Measurements from ENCODE around the gene TNKS2. TPM values are rescaled to one million over a fixed set of nuclear protein-coding genes. Genes with fewer than 3 reads are reported as not detected.
"Not testable (repeated sequence)": the region's sequence is repeated elsewhere in the genome, so short reads cannot be mapped to it uniquely, and the experiment has no call there.

Gene TNKS2
- polyA plus RNA-seq, 4 donors = 56.0 to 69.6 (median 62.5) TPM

GRCh38 chr10:91864099-91864498, 65.9 kb downstream of the TNKS2 start:
- DNase-seq (ENCODE audit: low read depth in 4 of 4, low spot score in 3 of 4) = no peak

- no peak for DNase-seq (ENCODE audit: low read depth in 4 of 4, low spot score in 3 of 4)
These were observed 66.5 kb downstream of the TNKS2 start for GRCh38 chr10:91864744-91865143.

- no peak for DNase-seq (ENCODE audit: low read depth in 4 of 4, low spot score in 3 of 4)
These were observed 67.4 kb downstream of the TNKS2 start for GRCh38 chr10:91865562-91866081.

GRCh38 chr10:91875156-91875555, 76.9 kb downstream of the TNKS2 start:
- DNase-seq (ENCODE audit: low read depth in 4 of 4, low spot score in 3 of 4) = no peak

- no peak for DNase-seq (ENCODE audit: low read depth in 4 of 4, low spot score in 3 of 4)
These were observed 77.6 kb downstream of the TNKS2 start for GRCh38 chr10:91875779-91876178.

- no peak for DNase-seq (ENCODE audit: low read depth in 4 of 4, low spot score in 3 of 4)
These were observed 81.4 kb downstream of the TNKS2 start for GRCh38 chr10:91879515-91880170.

- no peak for DNase-seq (ENCODE audit: low read depth in 4 of 4, low spot score in 3 of 4)
These were observed 82.1 kb downstream of the TNKS2 start for GRCh38 chr10:91880310-91880709.

GRCh38 chr10:91883549-91884444, 85.6 kb downstream of the TNKS2 start:
- peak in 1 of 4 donors; percentile 58 for DNase-seq (ENCODE audit: low read depth in 4 of 4, low spot score in 3 of 4)

GRCh38 chr10:91884536-91884935, 86.3 kb downstream of the TNKS2 start:
- DNase-seq (ENCODE audit: low read depth in 4 of 4, low spot score in 3 of 4) = no peak

- DNase-seq (ENCODE audit: low read depth in 4 of 4, low spot score in 3 of 4) = no peak
These were observed 87.3 kb downstream of the TNKS2 start for GRCh38 chr10:91885362-91886079.

- no peak for DNase-seq (ENCODE audit: low read depth in 4 of 4, low spot score in 3 of 4)
These were observed 88.7 kb downstream of the TNKS2 start for GRCh38 chr10:91886954-91887271.

GRCh38 chr10:91887272-91888076, 89.2 kb downstream of the TNKS2 start:
- DNase-seq (ENCODE audit: low read depth in 4 of 4, low spot score in 3 of 4) = peak in 1 of 4 donors; percentile 54

GRCh38 chr10:91891125-91892001, 93.1 kb downstream of the TNKS2 start:
- no peak for DNase-seq (ENCODE audit: low read depth in 4 of 4, low spot score in 3 of 4)

- no peak for DNase-seq (ENCODE audit: low read depth in 4 of 4, low spot score in 3 of 4)
These were observed 94.8 kb downstream of the TNKS2 start for GRCh38 chr10:91893051-91893450.

- not testable (repeated sequence) for DNase-seq (ENCODE audit: low read depth in 4 of 4, low spot score in 3 of 4)
These were observed 96.0 kb downstream of the TNKS2 start for GRCh38 chr10:91894261-91894685.

- no peak for DNase-seq (ENCODE audit: low read depth in 4 of 4, low spot score in 3 of 4)
These were observed 98.1 kb downstream of the TNKS2 start for GRCh38 chr10:91896212-91896756.

GRCh38 chr10:91897421-91897820, 99.2 kb downstream of the TNKS2 start:
- DNase-seq (ENCODE audit: low read depth in 4 of 4, low spot score in 3 of 4) = no peak

- no peak for DNase-seq (ENCODE audit: low read depth in 4 of 4, low spot score in 3 of 4)
These were observed 103.8 kb downstream of the TNKS2 start for GRCh38 chr10:91901784-91902677.

Measured in left renal pelvis (tissue), 4 donors.